Measurements from ENCODE around the gene THOC7. TPM values are rescaled to one million over a fixed set of nuclear protein-coding genes. Genes with fewer than 3 reads are reported as not detected.

The THOC7 gene
- total RNA-seq: 34.8 TPM

DNA sequence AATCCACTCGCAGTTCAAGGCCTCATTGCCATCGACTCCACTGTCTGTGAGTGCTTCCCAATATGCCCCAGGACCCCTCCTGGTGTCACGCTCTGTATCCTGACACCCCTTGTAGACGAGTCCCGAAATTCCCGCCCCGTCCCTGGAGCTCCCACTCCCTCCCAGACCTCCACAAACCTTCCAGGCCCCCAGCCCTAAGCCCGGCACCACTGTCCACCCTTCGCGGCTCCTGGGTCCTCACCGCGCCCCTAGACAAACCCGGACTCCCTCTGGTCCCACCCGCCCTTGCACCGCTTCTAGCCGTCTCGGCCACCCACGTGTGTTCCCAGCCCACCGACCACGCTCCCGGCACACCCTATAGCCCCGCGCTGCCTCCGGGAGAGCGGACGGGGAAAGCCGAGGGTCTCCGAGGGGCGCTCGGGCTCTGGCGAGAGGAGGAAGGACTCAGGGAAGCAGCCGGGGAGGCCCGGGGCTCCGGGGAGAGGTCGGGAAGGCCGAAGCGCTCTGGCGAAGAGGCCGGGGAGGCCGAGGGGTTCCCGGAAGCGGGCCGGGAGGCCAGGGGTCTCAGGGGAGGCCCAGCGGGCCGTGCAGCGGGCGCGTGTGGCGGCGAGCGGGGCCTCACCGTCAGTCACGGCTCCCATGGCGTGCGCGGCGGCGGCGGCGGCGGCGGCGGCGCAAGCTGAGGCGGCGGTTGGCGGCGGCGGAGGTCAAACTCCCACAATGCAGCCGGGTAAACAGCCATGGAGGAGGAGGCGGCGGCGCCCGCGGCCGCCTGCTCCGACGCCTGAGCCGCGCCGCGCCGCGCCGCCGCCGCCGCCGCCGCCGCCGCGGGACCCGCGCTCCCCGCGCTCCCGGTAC is at the start of gene THOC7, which contains the start of gene ATXN7:
THOC7 (minus strand) TSS at position 656 of the 858 bp plus-strand sequence; CDS start at position 641, 15 bp downstream.
ATXN7 (plus strand) TSS at position 718 of the 858 bp plus-strand sequence. CDS start 48,732 bp downstream, outside the sequence.
- peak; percentile 32 for DNase-seq

DNA sequence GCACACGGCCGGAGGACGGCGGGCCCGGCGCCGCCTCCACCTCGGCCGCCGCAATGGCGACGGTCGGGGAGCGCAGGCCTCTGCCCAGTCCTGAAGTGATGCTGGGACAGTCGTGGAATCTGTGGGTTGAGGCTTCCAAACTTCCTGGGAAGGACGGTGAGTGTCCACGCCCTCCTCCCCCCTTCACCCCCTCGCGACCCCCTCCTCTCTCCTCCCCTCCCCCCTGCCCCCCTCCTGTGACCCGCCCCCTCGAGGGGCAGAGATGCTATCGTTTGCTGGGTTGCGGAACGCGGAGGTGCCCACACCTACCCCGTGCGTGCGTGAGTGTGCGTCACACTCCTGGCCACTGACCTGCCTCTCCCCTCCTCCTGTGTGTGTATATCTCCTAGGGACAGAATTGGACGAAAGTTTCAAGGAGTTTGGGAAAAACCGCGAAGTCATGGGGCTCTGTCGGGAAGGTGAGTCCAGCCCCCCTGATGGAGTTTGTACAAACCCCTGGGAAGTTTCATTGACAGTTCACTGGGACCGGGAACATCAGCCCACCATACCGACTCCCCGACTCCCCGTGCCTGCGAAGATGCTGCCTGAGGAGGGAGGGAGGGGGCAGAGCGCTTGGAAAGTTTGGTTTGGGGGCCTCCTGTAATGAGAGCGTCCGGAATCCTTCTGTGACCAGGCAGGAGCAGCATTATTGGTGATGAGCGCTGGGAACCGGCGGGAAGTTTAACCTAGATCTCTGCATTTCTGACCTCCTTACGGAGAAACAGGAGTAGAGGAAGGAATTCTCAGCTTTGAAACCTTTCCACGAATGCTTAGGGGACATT is 49.4 kb upstream of the THOC7 start:
- DNase-seq: peak; percentile 51

DNA sequence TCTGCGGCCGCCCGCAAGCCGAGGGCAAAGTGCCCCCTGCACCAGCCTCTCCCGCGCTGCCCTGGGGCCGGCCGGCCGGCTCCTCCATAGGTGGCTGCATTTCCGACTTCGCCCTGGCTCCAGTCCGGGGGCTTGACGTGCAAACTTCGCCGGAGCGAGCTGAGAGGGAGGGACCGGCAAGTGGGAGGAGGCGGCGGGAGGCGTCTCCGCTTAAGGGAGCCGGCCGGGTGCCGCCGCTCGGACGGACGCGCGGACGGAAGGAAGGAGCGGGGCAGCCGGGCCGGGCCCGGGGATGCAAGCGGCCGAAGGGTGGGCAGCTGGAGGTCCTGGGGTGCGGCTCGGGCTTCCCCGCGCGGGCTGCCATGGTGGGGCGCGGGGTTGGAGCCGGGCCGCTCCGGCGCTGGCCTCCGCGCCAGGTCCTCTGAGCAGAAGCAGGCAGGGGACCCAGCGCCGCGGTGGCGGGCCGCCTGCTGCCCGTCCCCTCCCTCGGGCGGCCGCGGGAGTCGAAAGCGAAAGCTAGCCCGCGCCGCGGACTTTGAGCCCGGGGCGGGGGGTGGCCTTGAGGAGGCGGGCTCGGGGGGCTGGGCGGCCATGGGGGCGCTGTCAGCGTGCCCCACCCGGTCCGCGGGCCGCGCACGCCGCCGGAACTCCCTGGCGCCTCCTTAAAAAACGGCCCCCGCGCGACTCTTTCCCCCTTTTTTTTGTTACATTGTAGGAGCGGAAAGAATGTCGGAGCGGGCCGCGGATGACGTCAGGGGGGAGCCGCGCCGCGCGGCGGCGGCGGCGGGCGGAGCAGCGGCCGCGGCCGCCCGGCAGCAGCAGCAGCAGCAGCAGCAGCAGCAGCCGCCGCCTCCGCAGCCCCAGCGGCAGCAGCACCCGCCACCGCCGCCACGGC is 48.5 kb upstream of the THOC7 start, which contains the start of gene SCAANT1:
SCAANT1 (minus strand) TSS at position 511 of the 895 bp plus-strand sequence.
- peak; percentile 78 for DNase-seq

- no peak for DNase-seq
Measured at GRCh38 chr3:63911509-63911872, 47.9 kb upstream of the THOC7 start.

- DNase-seq: no peak
Measured at GRCh38 chr3:63910891-63911290, 47.3 kb upstream of the THOC7 start.

DNA sequence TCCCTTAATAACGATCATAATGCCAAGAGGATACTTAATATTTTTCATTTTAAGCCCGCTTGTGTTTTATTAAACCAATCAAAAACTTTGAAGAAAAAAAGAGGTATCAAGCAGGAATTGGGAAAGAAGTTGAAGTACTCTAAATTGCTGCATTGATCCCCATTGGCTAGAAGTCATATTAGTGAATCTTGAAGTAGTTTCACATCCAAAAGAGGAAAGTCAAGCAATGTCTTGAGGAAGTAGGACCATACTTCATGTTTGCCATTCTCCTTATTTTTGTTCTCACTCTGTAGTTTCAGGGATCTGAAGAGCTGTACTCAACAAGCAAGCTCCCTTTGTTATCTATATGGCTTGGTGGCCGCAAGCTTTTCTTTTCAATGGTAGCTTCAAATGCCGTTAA is 46.4 kb upstream of the THOC7 start:
- no peak for DNase-seq

DNA sequence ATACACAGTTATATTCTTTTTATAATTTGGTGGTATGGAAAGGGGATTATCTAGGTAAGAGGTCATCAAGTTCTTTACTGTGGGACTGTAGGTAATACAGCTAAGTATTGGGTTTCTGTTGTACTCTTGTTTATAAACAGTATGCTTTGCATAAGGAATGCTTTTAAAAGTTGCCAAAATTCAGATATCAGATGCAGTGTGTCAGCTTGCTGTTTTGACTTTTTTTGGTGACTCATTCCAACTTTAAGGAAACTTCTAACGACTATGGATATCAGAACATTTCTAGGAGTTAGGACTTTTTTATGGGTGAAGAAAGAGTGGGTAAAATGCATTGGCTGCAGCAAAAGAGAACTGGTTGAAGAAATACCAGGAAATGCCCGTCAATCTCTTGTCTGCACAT is 45.8 kb upstream of the THOC7 start:
- DNase-seq: no peak

GRCh38 chr3:63908776-63909175 is 45.2 kb upstream of the THOC7 start:
- DNase-seq: no peak

GRCh38 chr3:63908081-63908736 is 44.6 kb upstream of the THOC7 start:
- DNase-seq: no peak

DNA sequence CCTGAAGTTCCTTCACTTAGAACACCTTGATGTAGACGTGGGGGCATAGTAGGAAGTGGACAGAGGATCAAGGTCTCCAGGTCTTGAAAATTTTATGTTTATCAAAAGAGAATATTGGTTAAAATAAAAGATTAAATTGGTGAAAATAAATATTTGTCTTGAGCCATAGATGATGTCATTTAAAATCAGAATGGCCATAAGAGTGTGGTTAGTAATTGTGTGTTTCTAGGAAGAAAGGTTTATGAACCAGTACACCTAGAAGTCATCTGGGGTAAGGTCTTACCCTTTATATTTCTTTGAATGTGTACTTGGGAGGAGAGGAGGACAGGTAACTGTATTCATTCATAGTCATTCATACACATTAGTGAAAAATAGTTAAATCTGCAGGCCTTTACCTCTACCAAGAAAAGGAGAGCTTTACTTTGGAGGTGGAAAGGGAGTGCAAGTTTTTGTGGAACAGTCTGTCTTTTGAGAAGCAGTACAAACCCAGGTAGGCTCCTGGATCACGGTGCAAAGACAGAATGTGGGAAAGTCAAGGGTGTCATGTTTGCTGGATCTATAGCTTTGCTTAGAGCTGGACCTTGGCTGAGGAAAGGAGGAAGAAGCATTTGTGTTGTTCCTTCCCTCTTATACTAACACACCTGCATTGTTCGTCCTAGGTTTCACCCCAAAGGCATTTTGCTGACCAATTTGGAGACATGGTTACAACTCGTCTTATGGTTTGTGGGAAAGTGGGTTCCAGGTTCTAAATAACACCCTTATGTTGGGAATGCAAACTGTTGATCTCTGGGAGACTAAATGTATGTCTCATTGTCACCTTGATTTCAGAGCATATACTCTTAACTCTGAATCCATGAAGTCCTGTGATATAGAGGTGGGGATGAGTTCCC is 42.4 kb upstream of the THOC7 start:
- no peak for DNase-seq

- DNase-seq: no peak
Measured at GRCh38 chr3:63900459-63900858, 36.9 kb upstream of the THOC7 start.

DNA sequence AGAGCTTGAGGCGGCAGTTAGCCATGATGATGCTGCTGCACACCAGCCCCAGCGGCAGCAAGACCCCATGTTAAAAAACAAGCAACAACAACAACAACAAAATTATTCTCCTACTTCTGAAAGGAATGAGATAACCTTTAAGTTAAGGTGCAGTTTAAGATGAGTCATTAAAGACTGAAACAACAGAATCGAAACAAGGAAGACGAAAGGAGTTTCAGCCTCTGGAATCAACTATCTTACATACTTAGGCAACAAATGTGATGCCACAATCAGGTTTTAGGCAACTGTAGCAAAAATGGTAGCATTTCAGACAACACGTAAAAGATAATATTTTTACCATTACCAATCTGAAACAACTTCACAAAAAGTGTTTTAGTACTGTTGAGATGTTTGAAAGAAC is 36.4 kb upstream of the THOC7 start:
- DNase-seq: no peak

- no peak for DNase-seq
Measured at GRCh38 chr3:63896332-63897030, 32.9 kb upstream of the THOC7 start.

DNA sequence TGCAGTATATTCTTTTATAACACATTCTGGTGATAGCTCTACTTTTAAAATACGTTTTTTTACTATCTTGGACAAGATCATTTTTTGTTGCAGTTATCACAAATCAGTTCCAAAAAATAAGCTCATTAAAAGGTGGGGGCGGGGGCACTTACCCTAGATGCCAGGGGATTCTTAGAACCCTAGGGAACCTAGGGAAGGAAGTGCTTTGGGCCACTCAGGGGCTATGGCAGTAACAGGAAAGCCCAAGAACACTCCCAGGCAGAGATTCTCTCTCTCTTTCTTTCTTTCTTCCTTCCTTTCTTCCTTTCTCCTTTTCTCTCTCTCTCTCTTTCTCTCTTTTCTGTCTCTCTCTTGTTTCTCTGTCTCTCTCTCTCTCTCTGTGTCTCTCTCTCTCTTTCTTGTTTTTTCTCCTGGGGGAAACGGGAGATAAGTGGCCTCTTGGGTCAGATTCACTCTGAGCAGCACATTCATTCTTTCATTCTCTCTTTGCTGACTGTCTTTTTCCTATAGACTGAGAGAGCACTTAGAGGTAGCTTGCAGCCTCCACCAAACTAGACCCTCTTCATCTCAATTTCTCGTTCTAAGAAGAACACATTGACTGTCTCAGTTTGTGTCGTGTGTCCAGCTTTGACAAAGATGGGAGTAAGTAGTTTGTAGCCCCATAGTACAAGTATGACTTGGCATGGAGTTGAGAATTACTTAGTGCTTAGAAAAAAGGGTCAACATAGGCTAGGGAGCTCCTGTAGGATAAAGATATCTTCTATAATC is 32.0 kb upstream of the THOC7 start:
- no peak for DNase-seq

DNA sequence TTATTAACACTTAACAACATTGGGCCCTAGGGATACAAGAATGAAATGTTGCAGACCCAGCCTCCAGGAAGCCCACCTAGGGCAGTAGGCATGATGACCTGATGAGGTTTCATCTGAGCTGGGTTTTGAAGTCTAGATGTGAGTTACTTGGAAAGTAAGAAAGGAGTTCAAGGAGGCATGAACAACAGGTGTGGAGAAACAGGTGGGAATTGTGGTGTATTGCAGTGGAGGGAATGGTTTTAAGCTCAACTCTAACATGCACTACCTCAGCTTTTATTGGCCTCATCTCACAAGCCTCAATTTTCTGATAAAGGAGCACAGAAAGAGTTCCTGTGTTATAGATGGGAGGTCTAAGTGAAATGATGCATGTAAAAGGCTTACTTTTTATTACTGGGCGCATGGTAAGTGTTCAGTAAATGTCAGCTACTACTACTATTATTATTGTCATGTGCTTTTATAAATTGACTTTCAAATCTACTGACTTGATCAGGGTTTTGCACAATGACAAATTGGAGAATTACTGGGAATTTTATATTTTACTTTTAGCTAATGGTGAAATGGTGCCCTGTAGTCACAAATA is 29.3 kb upstream of the THOC7 start:
- no peak for DNase-seq

DNA sequence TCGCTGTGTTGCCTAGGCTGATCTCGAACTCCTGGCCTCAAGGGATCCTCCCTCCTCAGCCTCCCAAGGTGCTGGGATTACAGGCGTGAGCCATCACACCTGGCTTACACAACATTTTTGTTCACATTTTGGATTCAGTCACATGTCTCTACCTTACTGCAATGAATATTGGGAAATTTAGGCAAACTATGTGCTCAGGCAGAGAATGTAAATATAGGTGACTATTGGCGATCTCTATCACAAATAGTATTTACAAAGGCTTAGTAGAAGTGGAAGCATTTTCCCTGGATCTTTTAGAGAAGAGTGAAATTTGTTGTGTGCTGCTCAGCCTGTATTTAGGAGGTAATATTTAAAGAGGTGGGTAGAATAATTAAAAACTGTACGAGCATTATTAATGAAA is 27.9 kb upstream of the THOC7 start:
- no peak for DNase-seq

DNA sequence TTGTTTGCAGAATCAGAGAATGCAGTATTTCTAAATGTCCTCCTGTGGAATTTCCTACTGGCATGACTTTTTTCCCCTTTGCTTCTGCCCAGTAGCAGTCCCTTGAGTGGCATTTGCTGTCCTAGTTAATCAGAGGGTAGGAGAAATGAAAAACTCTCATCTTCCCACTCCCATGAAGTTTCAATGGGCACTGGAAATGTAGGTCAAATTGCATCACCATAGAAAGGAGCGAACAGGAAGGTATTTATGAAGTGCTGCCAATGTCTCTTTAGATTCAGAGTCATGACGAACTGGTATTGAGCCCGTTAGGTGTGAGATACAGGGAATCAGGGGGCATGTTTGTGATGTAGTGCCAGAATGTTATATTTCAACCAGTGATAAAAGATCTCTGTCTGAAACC is 23.3 kb upstream of the THOC7 start:
- no peak for DNase-seq

- DNase-seq: no peak
Measured at GRCh38 chr3:63880653-63881052, 17.0 kb upstream of the THOC7 start.

Data from occipital lobe (tissue), 2 donors.